PFSK-1 (cell line): ENCODE results near the gene RPL23.

Experiments used
- POLR2AphosphoS5 ChIP-seq: IDR thresholded peaks from 2 replicates; pipeline ENCODE4 v1.6.1; 2012; ENCODE audit warnings: low read depth, mild to moderate bottlenecking, control low read depth, low read length, moderate library complexity
- SIN3A ChIP-seq: IDR thresholded peaks from 2 replicates; pipeline ENCODE4 v1.6.1; 2012; ENCODE audit warnings: mild to moderate bottlenecking, low read length, moderate library complexity, borderline replicate concordance; ENCODE audit not compliant: insufficient read depth
- TAF1 ChIP-seq: IDR thresholded peaks from 2 replicates; pipeline ENCODE4 v1.6.1; 2012; ENCODE audit warnings: low read length, control low read depth, borderline replicate concordance; ENCODE audit not compliant: insufficient read depth
- TF ChIP-seq, protein P1 (sequence below), 2 experiments: IDR thresholded peaks; 2 replicates each; pipeline versions ENCODE4 v1.6.1 to v1.8.0; 2011 to 2012; ENCODE audit warnings: low read depth in 2 of 2, low read length in 2 of 2, control low read depth in 1 of 2, inconsistent platforms in 1 of 2, mild to moderate bottlenecking in 1 of 2, moderate library complexity in 1 of 2; ENCODE audit not compliant: insufficient read depth in 1 of 2

GRCh38 chr17:38888842-38889241 is 35.3 kb upstream of the RPL23 start:
- no peak for TF ChIP-seq POLR2AphosphoS5
- TF ChIP-seq, protein P1, sequence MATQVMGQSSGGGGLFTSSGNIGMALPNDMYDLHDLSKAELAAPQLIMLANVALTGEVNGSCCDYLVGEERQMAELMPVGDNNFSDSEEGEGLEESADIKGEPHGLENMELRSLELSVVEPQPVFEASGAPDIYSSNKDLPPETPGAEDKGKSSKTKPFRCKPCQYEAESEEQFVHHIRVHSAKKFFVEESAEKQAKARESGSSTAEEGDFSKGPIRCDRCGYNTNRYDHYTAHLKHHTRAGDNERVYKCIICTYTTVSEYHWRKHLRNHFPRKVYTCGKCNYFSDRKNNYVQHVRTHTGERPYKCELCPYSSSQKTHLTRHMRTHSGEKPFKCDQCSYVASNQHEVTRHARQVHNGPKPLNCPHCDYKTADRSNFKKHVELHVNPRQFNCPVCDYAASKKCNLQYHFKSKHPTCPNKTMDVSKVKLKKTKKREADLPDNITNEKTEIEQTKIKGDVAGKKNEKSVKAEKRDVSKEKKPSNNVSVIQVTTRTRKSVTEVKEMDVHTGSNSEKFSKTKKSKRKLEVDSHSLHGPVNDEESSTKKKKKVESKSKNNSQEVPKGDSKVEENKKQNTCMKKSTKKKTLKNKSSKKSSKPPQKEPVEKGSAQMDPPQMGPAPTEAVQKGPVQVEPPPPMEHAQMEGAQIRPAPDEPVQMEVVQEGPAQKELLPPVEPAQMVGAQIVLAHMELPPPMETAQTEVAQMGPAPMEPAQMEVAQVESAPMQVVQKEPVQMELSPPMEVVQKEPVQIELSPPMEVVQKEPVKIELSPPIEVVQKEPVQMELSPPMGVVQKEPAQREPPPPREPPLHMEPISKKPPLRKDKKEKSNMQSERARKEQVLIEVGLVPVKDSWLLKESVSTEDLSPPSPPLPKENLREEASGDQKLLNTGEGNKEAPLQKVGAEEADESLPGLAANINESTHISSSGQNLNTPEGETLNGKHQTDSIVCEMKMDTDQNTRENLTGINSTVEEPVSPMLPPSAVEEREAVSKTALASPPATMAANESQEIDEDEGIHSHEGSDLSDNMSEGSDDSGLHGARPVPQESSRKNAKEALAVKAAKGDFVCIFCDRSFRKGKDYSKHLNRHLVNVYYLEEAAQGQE (IDR thresholded peaks at IDR 0.05; ENCODE audit: insufficient read depth in 1 of 2, low read depth in 2 of 2, low read length in 2 of 2) = no peak
- TF ChIP-seq TAF1 = no peak
- TF ChIP-seq SIN3A = no peak
